Spleen (tissue), 7 donors: Measurements from ENCODE around the gene CREB3L2.

Experiments
- CTCF ChIP-seq, 11 experiments: fragments of 200-600 bp in 7 of 11; fragments of 450-650 bp in 4 of 11; sonication (generic) in 4 of 11; IDR thresholded peaks in 8 of 11; conservative IDR thresholded peaks in 3 of 11; 1 replicate in 7 of 11; 2 replicates in 4 of 11; pipeline versions ENCODE4 v1.4.0 to v1.8.0; 2016 to 2021; ENCODE audit warnings: antibody characterized with exemption in 11 of 11, inconsistent platforms in 4 of 11, mild to moderate bottlenecking in 1 of 11
- POLR2A ChIP-seq, 3 donors: fragments of 450-650 bp; IDR thresholded peaks; one replicate each; pipeline ENCODE4 v1.5.1; 2017; ENCODE audit warnings: antibody characterized with exemption in 3 of 3, mild to moderate bottlenecking in 1 of 3
- POLR2AphosphoS5 ChIP-seq, 3 donors: sonication (generic); formaldehyde crosslinking; IDR thresholded peaks; one replicate each; pipeline ENCODE4 v1.5.1; 2017; ENCODE audit warnings: antibody characterized with exemption in 3 of 3
- donor health status: DM: no; HTN: no; CAD: no; lungs with moderate emphysema.
- donor health status: DM: no; HTN: no; CAD: no.
- donor health status: DM: no; HTN: no; CAD: no.

- no peak for TF ChIP-seq CTCF (IDR thresholded peaks at IDR 0.05 in 8 of 11, conservative IDR thresholded peaks at IDR 0.05 in 3 of 11)
- TF ChIP-seq POLR2AphosphoS5 (IDR thresholded peaks at IDR 0.05), result no peak
- TF ChIP-seq POLR2A (IDR thresholded peaks at IDR 0.05), result no peak
Observed at GRCh38 chr7:137870078-137870477, 131.8 kb downstream of the CREB3L2 start.
